Measurements from ENCODE around the gene GRHL3.

The GRHL3 gene

GRCh38 chr1:24278726-24279125 lies 40.4 kb upstream of the GRHL3 start:
- no peak for DNase-seq (ENCODE audit: low spot score)
- CTCF ChIA-PET: interaction anchor here (0.7 to 0.9 kb wide), 3 partner anchors 77 to 136 kb away, joined by 3 read pairs; partner anchors contain the start of gene IL22RA1
- no peak overlapping the region for H3K27ac ChIP-seq
- POLR2A ChIA-PET (ENCODE audit: low non-redundant PET): interaction anchor here (0.6 kb wide), 1 partner anchor 99 kb away, joined by 9 read pairs; no protein-coding TSS in a partner anchor
- no peak for TF ChIP-seq CTCF (conservative IDR thresholded peaks at IDR 0.05; ENCODE audit: low read depth)

GRCh38 chr1:24279590-24280232 lies 39.4 kb upstream of the GRHL3 start:
- TF ChIP-seq CTCF (conservative IDR thresholded peaks at IDR 0.05; ENCODE audit: low read depth): no peak
- CTCF ChIA-PET: no interaction called here
- POLR2A ChIA-PET (ENCODE audit: low non-redundant PET): no interaction called here
- DNase-seq (ENCODE audit: low spot score): no peak
- no peak overlapping the region for H3K27ac ChIP-seq

GRCh38 chr1:24281591-24281990 lies 37.6 kb upstream of the GRHL3 start:
- no peak for DNase-seq (ENCODE audit: low spot score)
- H3K27ac ChIP-seq: no peak overlapping the region
- no peak for TF ChIP-seq CTCF (conservative IDR thresholded peaks at IDR 0.05; ENCODE audit: low read depth)
- ChIA-PET CTCF (no interaction called here), POLR2A (ENCODE audit: low non-redundant PET) (no interaction called here)

DNA sequence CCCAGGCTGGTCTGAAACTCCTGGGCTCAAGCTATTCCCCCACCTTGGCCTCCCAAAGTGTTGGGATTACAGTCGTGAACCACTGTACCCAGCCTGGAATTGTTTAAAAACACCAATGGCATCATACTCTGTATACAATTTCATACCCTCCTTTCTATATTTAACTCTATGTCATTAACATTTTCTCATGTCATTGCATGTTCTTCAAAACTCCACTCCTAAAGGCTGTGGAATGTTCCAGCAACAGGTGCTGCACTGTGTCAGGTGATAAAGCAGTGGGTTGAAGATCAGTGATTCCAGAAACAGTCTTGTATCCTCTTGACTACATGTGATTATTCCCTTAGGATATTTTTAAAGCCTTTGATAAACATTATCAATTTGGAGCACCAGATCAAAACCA lies 36.7 kb upstream of the GRHL3 start:
- ChIA-PET POLR2A (ENCODE audit: low non-redundant PET) (no interaction called here), CTCF (interaction anchor here (0.5 to 2.4 kb wide), 2 partner anchors 80 to 492 kb away, joined by 5 to 9 read pairs; no protein-coding TSS in a partner anchor)
- TF ChIP-seq CTCF (conservative IDR thresholded peaks at IDR 0.05; ENCODE audit: low read depth): no peak
- no peak overlapping the region for H3K27ac ChIP-seq
- no peak for DNase-seq (ENCODE audit: low spot score)

- TF ChIP-seq CTCF (conservative IDR thresholded peaks at IDR 0.05; ENCODE audit: low read depth): no peak
- H3K27ac ChIP-seq: peak overlapping the region; percentile 92
- ChIA-PET POLR2A (ENCODE audit: low non-redundant PET) (no interaction called here), CTCF (interaction anchor here (1.1 to 2.4 kb wide), 2 partner anchors 81 to 88 kb away, joined by 3 to 9 read pairs; no protein-coding TSS in a partner anchor)
- peak; percentile 69 for DNase-seq (ENCODE audit: low spot score)
Observed at GRCh38 chr1:24283326-24284155, 35.6 kb upstream of the GRHL3 start.

GRCh38 chr1:24284156-24284471 lies 35.0 kb upstream of the GRHL3 start:
- POLR2A ChIA-PET (ENCODE audit: low non-redundant PET): no interaction called here
- CTCF ChIA-PET: interaction anchor here (1.1 to 2.4 kb wide), 3 partner anchors 82 to 100 kb away, joined by 3 to 9 read pairs (median 3); no protein-coding TSS in a partner anchor
- H3K27ac ChIP-seq: peak overlapping the region; percentile 92
- TF ChIP-seq CTCF (conservative IDR thresholded peaks at IDR 0.05; ENCODE audit: low read depth): no peak
- peak; percentile 64 for DNase-seq (ENCODE audit: low spot score)

Data from RWPE1 (cell line).